HCT116 (cell line): Measurements from ENCODE around the gene RARB. TPM values are rescaled to one million over a fixed set of nuclear protein-coding genes. Genes with fewer than 3 reads are reported as not detected.

Experiments used
- ATAC-seq: fragments of 200-7000 bp; cut with Tn5 transposase; 2 replicates; pipeline ENCODE4 v1.9.1; 2020; ENCODE audit warnings: mild to moderate bottlenecking, moderate library complexity
- BruUV-seq: library from RNA; stranded (reverse); fragments of 400-500 nt; replicated peaks from 2 replicates; lab custom pipeline; 2021; lab: Mats Ljungman, UMichigan
- CTCF ChIA-PET: fragments of 300-600 bp; sonication (Branson Sonifier 250); formaldehyde crosslinking; loops from one replicate; lab custom pipeline; 2021; ENCODE audit warnings: antibody characterized with exemption; lab: Charles Lee
- POLR2A ChIA-PET: fragments of 300-600, 350-600 bp; sonication (Branson Sonifier 250); formaldehyde crosslinking; loops from one replicate; lab custom pipeline; 2021; ENCODE audit warnings: antibody characterized with exemption; lab: Charles Lee
- RAD21 ChIA-PET, 2 experiments: fragments of 300-600 bp; sonication (Branson Sonifier 250); formaldehyde crosslinking; loops; one replicate each; lab custom pipeline; 2023; ENCODE audit warnings: low total read pairs in 2 of 2; ENCODE audit not compliant: uncharacterized antibody in 2 of 2, unreplicated experiment in 2 of 2, low non-redundant PET in 1 of 2; lab: Charles Lee
- DNase-seq: peaks from one replicate; pipeline ENCODE4 v3.0.0-alpha.2; 2010; ENCODE audit warnings: low read depth, low spot score
- H2AFZ ChIP-seq: fragments of 200-600 bp; shearing (Covaris generic), sonication (generic); 2 replicates; pipeline ENCODE4 v1.6.1; 2017; ENCODE audit warnings: low read depth, mixed run types, mixed read lengths, antibody characterized with exemption, low read length; ENCODE audit not compliant: poor library complexity, severe bottlenecking
- H3K27ac ChIP-seq: 2 replicates; pipeline ENCODE4 v1.5.1; 2012; ENCODE audit warnings: low read depth, low read length
- H3K27me3 ChIP-seq: fragments of 200-600 bp; sonication (generic); 2 replicates; pipeline ENCODE4 v1.6.1; 2016; ENCODE audit warnings: mixed run types, low read length, mixed read lengths; ENCODE audit not compliant: insufficient read depth
- H3K36me3 ChIP-seq, 2 experiments: fragments of 200-500 bp in 1 of 2; fragments of 200-600 bp in 1 of 2; sonication (Bioruptor generic) in 1 of 2; sonication (generic) in 1 of 2; 2 replicates each; pipeline versions ENCODE4 v1.5.1 to v1.6.1; 2014 to 2016; ENCODE audit warnings: low read length in 2 of 2, inconsistent platforms in 1 of 2, mixed read lengths in 1 of 2, mixed run types in 1 of 2; ENCODE audit not compliant: insufficient read depth in 2 of 2, control insufficient read depth in 1 of 2
- H3K4me1 ChIP-seq, 2 experiments: fragments of 200-600 bp in 1 of 2; sonication (generic) in 1 of 2; 2 replicates each; pipeline versions ENCODE4 v1.5.1 to v1.6.1; 2012 to 2017; ENCODE audit warnings: low read length in 2 of 2, inconsistent platforms in 1 of 2, mild to moderate bottlenecking in 1 of 2, mixed read lengths in 1 of 2, mixed run types in 1 of 2, moderate library complexity in 1 of 2; ENCODE audit not compliant: insufficient read depth in 2 of 2, control insufficient read depth in 1 of 2
- H3K4me2 ChIP-seq: fragments of 200-600 bp; sonication (generic); 2 replicates; pipeline ENCODE4 v1.6.1; 2017; ENCODE audit warnings: mixed run types, low read length, mixed read lengths
- H3K4me3 ChIP-seq, 2 experiments: fragments of 200-600 bp in 1 of 2; sonication (generic) in 1 of 2; replicated peaks in 1 of 2; 2 replicates each; pipeline ENCODE4 v1.5.1; 2011 to 2016; ENCODE audit warnings: low read length in 2 of 2, control low read depth in 1 of 2, low read depth in 1 of 2, mild to moderate bottlenecking in 1 of 2, mixed read lengths in 1 of 2, mixed run types in 1 of 2
- H3K79me2 ChIP-seq: fragments of 200-600 bp; sonication (generic); 2 replicates; pipeline ENCODE4 v1.6.1; 2017; ENCODE audit warnings: mild to moderate bottlenecking, mixed run types, low read length, moderate library complexity, mixed read lengths; ENCODE audit not compliant: insufficient read depth
- H3K9ac ChIP-seq: fragments of 200-600 bp; sonication (generic); 2 replicates; pipeline ENCODE4 v1.6.1; 2016; ENCODE audit warnings: low read length, mixed read lengths
- H3K9me2 ChIP-seq: fragments of 200-600 bp; sonication (generic), shearing (Covaris generic); 2 replicates; pipeline ENCODE4 v1.6.1; 2017; ENCODE audit warnings: mixed run types, mild to moderate bottlenecking, moderate library complexity; ENCODE audit not compliant: insufficient read depth
- H3K9me3 ChIP-seq, 2 experiments: fragments of 200-500 bp in 1 of 2; fragments of 200-600 bp in 1 of 2; sonication (Bioruptor generic) in 1 of 2; sonication (generic) in 1 of 2; 2 replicates each; pipeline ENCODE4 v1.6.1; 2014 to 2017; ENCODE audit warnings: low read length in 2 of 2, mixed read lengths in 2 of 2, inconsistent platforms in 1 of 2, low read depth in 1 of 2, mild to moderate bottlenecking in 1 of 2, mixed run types in 1 of 2, moderate library complexity in 1 of 2; ENCODE audit not compliant: control insufficient read depth in 1 of 2, insufficient read depth in 1 of 2
- H4K20me1 ChIP-seq: fragments of 200-600 bp; sonication (generic), shearing (Covaris generic); 2 replicates; pipeline ENCODE4 v1.6.1; 2017; ENCODE audit warnings: mixed run types, mild to moderate bottlenecking, moderate library complexity; ENCODE audit not compliant: insufficient read depth
- ATF3 ChIP-seq: IDR thresholded peaks from 2 replicates; pipeline ENCODE4 v1.6.1; 2012
- CBX3 ChIP-seq: IDR thresholded peaks from 2 replicates; pipeline ENCODE4 v1.6.1; 2012; ENCODE audit warnings: low read depth
- CEBPB ChIP-seq: IDR thresholded peaks from 2 replicates; pipeline ENCODE4 v1.6.1; 2012; ENCODE audit warnings: low read depth
- CTCF ChIP-seq, 3 experiments: fragments of 200-600 bp in 1 of 3; sonication (generic) in 1 of 3; IDR thresholded peaks in 2 of 3; conservative IDR thresholded peaks in 1 of 3; 2 replicates each; pipeline ENCODE4 v1.5.1; 2012 to 2017; ENCODE audit warnings: low read depth in 2 of 3, low read length in 2 of 3, antibody characterized with exemption in 1 of 3, borderline replicate concordance in 1 of 3, control low read depth in 1 of 3, mild to moderate bottlenecking in 1 of 3, mixed read lengths in 1 of 3, mixed run types in 1 of 3, moderate library complexity in 1 of 3; ENCODE audit not compliant: insufficient read depth in 1 of 3
- EGR1 ChIP-seq: IDR thresholded peaks from 2 replicates; pipeline ENCODE4 v1.6.1; 2012; ENCODE audit warnings: low read depth
- ELF1 ChIP-seq: IDR thresholded peaks from 2 replicates; pipeline ENCODE4 v1.6.1; 2012; ENCODE audit warnings: low read depth, borderline replicate concordance
- EZH2 ChIP-seq: fragments of 200-600 bp; sonication (generic); IDR thresholded peaks from 2 replicates; pipeline ENCODE4 v1.6.1; 2017; ENCODE audit warnings: antibody characterized with exemption, mixed run types
- FOSL1 ChIP-seq: IDR thresholded peaks from 2 replicates; pipeline ENCODE4 v1.6.1; 2012; ENCODE audit warnings: low read depth
- POLR2A ChIP-seq: IDR thresholded peaks from 2 replicates; pipeline ENCODE4 v1.7.0; 2011; ENCODE audit warnings: borderline replicate concordance; ENCODE audit not compliant: insufficient read depth, insufficient read length; ENCODE audit errors: extremely low read depth
- POLR2AphosphoS5 ChIP-seq: IDR thresholded peaks from 2 replicates; pipeline ENCODE4 v1.6.1; 2011; ENCODE audit warnings: mild to moderate bottlenecking, low read depth, low read length, moderate library complexity
- RAD21 ChIP-seq: IDR thresholded peaks from 2 replicates; pipeline ENCODE4 v1.6.1; 2012; ENCODE audit warnings: low read depth, mild to moderate bottlenecking
- REST ChIP-seq: IDR thresholded peaks from 2 replicates; pipeline ENCODE4 v1.6.1; 2012; ENCODE audit warnings: low read depth
- TCF7L2 ChIP-seq: IDR thresholded peaks from 2 replicates; pipeline ENCODE4 v1.7.0; 2011; ENCODE audit warnings: borderline replicate concordance, inconsistent platforms; ENCODE audit not compliant: insufficient read depth, insufficient read length; ENCODE audit errors: extremely low read depth
- ZNF274 ChIP-seq: fragments of 200-500 bp; sonication (Bioruptor generic); IDR thresholded peaks from 2 replicates; pipeline ENCODE4 v1.6.1; 2014; ENCODE audit warnings: mild to moderate bottlenecking, low read depth, low read length, inconsistent platforms
- intact Hi-C: fragments of 100-400 bp; cut with micrococcal nuclease; formaldehyde crosslinking; loops from 2 replicates; pipeline ENCODE4 v1.10.0; 2022
- total RNA-seq: library from RNA; stranded (reverse); gene quantifications from one replicate; pipeline ENCODE4 v1.2.1, GENCODE V29; 2021; ENCODE audit not compliant: unreplicated experiment

RARB gene
- total RNA-seq, 1 experiment from 2014 or later, result not detected

GRCh38 chr3:25479727-25480010, 51.6 kb downstream of the RARB start:
- no peaks in the 10 kb centered on the region for H3K9me2 ChIP-seq
- H4K20me1 ChIP-seq, result no peaks in the 10 kb centered on the region
- BruUV-seq, result no TSS peak
- H3K4me1 ChIP-seq, result no peaks in the 10 kb centered on the region
- H3K9ac ChIP-seq, result no peak overlapping the region
- no peak for ATAC-seq
- H3K27ac ChIP-seq, result no peak overlapping the region
- RAD21 ChIA-PET, result no interaction called here
- no peak for TF ChIP-seq CTCF (IDR thresholded peaks at IDR 0.05 in 2 of 3, conservative IDR thresholded peaks at IDR 0.05 in 1 of 3; ENCODE audit: borderline replicate concordance in 1 of 3, insufficient read depth in 1 of 3, low read depth in 2 of 3, low read length in 2 of 3)
- TF ChIP-seq, all 23 proteins: peak for 0
- CTCF ChIA-PET, result interaction anchor here (1.4 kb wide), 1 partner anchor 38 kb away, joined by 3 read pairs; no protein-coding TSS in a partner anchor
- Histone ChIP-seq H3K4me2 (no peak overlapping the region), H3K4me3 (no peak overlapping the region), H2AFZ (no peak overlapping the region), H3K9me3 (no peaks in the 10 kb centered on the region), H3K27me3 (peaks cover 50% of the 10 kb centered on the region), H3K36me3 (no peaks in the 10 kb centered on the region), H3K79me2 (no peaks in the 10 kb centered on the region)
- intact Hi-C loops, result no loop called here
- POLR2A ChIA-PET, result no interaction called here
- no peak for DNase-seq

- Histone ChIP-seq H3K9me2 (no peaks in the 10 kb centered on the region), H3K9ac (no peak overlapping the region), H4K20me1 (no peaks in the 10 kb centered on the region), H2AFZ (no peak overlapping the region), H3K4me2 (no peak overlapping the region), H3K27me3 (peaks cover 50% of the 10 kb centered on the region), H3K4me3 (no peak overlapping the region), H3K27ac (no peak overlapping the region), H3K79me2 (no peaks in the 10 kb centered on the region), H3K9me3 (no peaks in the 10 kb centered on the region), H3K4me1 (no peaks in the 10 kb centered on the region), H3K36me3 (no peaks in the 10 kb centered on the region)
- BruUV-seq, result no TSS peak
- ChIA-PET CTCF (interaction anchor here (1.4 kb wide), 1 partner anchor 39 kb away, joined by 3 read pairs; no protein-coding TSS in a partner anchor), POLR2A (no interaction called here), RAD21 (no interaction called here)
- ATAC-seq (no peak), DNase-seq (no peak)
- intact Hi-C loops, result no loop called here
- TF ChIP-seq EGR1 (no peak), FOSL1 (no peak), REST (no peak), TCF7L2 (no peak), ZNF274 (no peak), CEBPB (no peak), ELF1 (no peak), POLR2A (no peak), CBX3 (no peak), ATF3 (no peak), EZH2 (no peak), RAD21 (no peak), POLR2AphosphoS5 (no peak)
Observed at GRCh38 chr3:25480811-25481210, 52.7 kb downstream of the RARB start.
